GM23338 (cell line): Measurements from ENCODE around the gene INPP4B. TPM values are rescaled to one million over a fixed set of nuclear protein-coding genes. Genes with fewer than 3 reads are reported as not detected.

Experiments used
- ATAC-seq: fragments of 200-7000 bp; cut with Tn5 transposase; 3 replicates; pipeline ENCODE4 v1.9.1; 2020
- DNase-seq: peaks from one replicate; pipeline ENCODE4 v3.0.0-alpha.2; 2015; ENCODE audit warnings: low spot score
- H2AFZ ChIP-seq: fragments of 200-600 bp; sonication (generic); 2 replicates; pipeline ENCODE4 v1.8.0; 2016; ENCODE audit warnings: antibody characterized with exemption, mild to moderate bottlenecking, moderate library complexity
- H3F3A ChIP-seq: fragments of 200-600 bp; sonication (generic); replicated peaks from 2 replicates; pipeline ENCODE4 v1.8.0; 2017; ENCODE audit warnings: antibody characterized with exemption, mixed run types, low read depth
- H3K27ac ChIP-seq: fragments of 200-600 bp; sonication (generic); 2 replicates; pipeline ENCODE4 v1.6.1; 2016; ENCODE audit warnings: low read depth
- H3K27me3 ChIP-seq: fragments of 200-600 bp; sonication (generic); 2 replicates; pipeline ENCODE4 v1.8.0; 2016; ENCODE audit warnings: mild to moderate bottlenecking, mixed run types, moderate library complexity; ENCODE audit not compliant: insufficient read depth
- H3K36me3 ChIP-seq: fragments of 200-600 bp; sonication (generic); 2 replicates; pipeline ENCODE4 v1.8.0; 2016; ENCODE audit warnings: mild to moderate bottlenecking; ENCODE audit not compliant: insufficient read depth
- H3K4me1 ChIP-seq: fragments of 200-600 bp; sonication (generic); 2 replicates; pipeline ENCODE4 v1.8.0; 2016; ENCODE audit warnings: mild to moderate bottlenecking, moderate library complexity; ENCODE audit not compliant: insufficient read depth
- H3K4me2 ChIP-seq: fragments of 200-600 bp; sonication (generic); 2 replicates; pipeline ENCODE4 v1.7.1; 2017; ENCODE audit warnings: mixed run types
- H3K4me3 ChIP-seq: fragments of 200-600 bp; sonication (generic); 2 replicates; pipeline ENCODE4 v1.6.1; 2016; ENCODE audit warnings: mixed run types
- H3K79me2 ChIP-seq: fragments of 200-600 bp; sonication (generic); replicated peaks from 2 replicates; pipeline ENCODE4 v1.8.0; 2017; ENCODE audit warnings: mild to moderate bottlenecking; ENCODE audit not compliant: insufficient read depth
- H3K9me2 ChIP-seq: fragments of 200-600 bp; sonication (generic); 2 replicates; pipeline ENCODE4 v1.8.0; 2017; ENCODE audit not compliant: insufficient read depth
- H4K20me1 ChIP-seq: fragments of 200-600 bp; sonication (generic); replicated peaks from 2 replicates; pipeline ENCODE4 v1.8.0; 2017; ENCODE audit warnings: mild to moderate bottlenecking; ENCODE audit not compliant: insufficient read depth
- H3K27ac Mint-ChIP-seq: 2 replicates; pipeline ENCODE4 v1.8.0; 2020; ENCODE audit warnings: inconsistent platforms, mild to moderate bottlenecking, moderate library complexity, mixed read lengths
- H3K27me3 Mint-ChIP-seq: 3 replicates; pipeline ENCODE4 v1.8.0; 2022; ENCODE audit warnings: low read depth, mild to moderate bottlenecking, moderate library complexity, mixed read lengths, inconsistent platforms; ENCODE audit not compliant: insufficient read depth, poor library complexity
- H3K36me3 Mint-ChIP-seq: 3 replicates; pipeline ENCODE4 v1.8.0; 2021; ENCODE audit warnings: low read depth, mild to moderate bottlenecking, inconsistent platforms, moderate library complexity, mixed read lengths
- H3K4me1 Mint-ChIP-seq: 3 replicates; pipeline ENCODE4 v1.8.0; 2020; ENCODE audit warnings: mild to moderate bottlenecking, inconsistent platforms, mixed read lengths
- H3K4me3 Mint-ChIP-seq: 3 replicates; pipeline ENCODE4 v1.8.0; 2021; ENCODE audit warnings: moderate library complexity, mild to moderate bottlenecking, inconsistent platforms, mixed read lengths
- H3K9me3 Mint-ChIP-seq: 3 replicates; pipeline ENCODE4 v1.8.0; 2020; ENCODE audit warnings: moderate library complexity, mild to moderate bottlenecking, inconsistent platforms, mixed read lengths
- EZH2 ChIP-seq: fragments of 200-600 bp; sonication (generic); IDR thresholded peaks from one replicate; pipeline ENCODE4 v1.8.0; 2017; ENCODE audit warnings: antibody characterized with exemption, mild to moderate bottlenecking, low read depth; ENCODE audit not compliant: unreplicated experiment
- EZH2phosphoT487 ChIP-seq: fragments of 200-600 bp; sonication (generic); IDR thresholded peaks from one replicate; pipeline ENCODE4 v1.8.1; 2018; ENCODE audit warnings: antibody characterized with exemption; ENCODE audit not compliant: unreplicated experiment
- JUNB ChIP-seq: IDR thresholded peaks from one replicate; pipeline ENCODE4 v1.6.1; 2016; ENCODE audit warnings: antibody characterized with exemption; ENCODE audit not compliant: unreplicated experiment
- POLR2AphosphoS5 ChIP-seq: IDR thresholded peaks from 2 replicates; pipeline ENCODE4 v1.6.1; 2016; ENCODE audit warnings: antibody characterized with exemption, low read depth
- REST ChIP-seq: IDR thresholded peaks from one replicate; pipeline ENCODE4 v1.6.1; 2018; ENCODE audit warnings: antibody characterized with exemption; ENCODE audit not compliant: unreplicated experiment
- STAT1 ChIP-seq: IDR thresholded peaks from one replicate; pipeline ENCODE4 v1.6.1; 2016; ENCODE audit warnings: antibody characterized with exemption; ENCODE audit not compliant: unreplicated experiment
- ZNF114 ChIP-seq: fragments of 250-450 bp; sonication (Bioruptor Pico); IDR thresholded peaks from 2 replicates; pipeline ENCODE4 v1.5.0; 2020; ENCODE audit warnings: mild to moderate bottlenecking, moderate library complexity
- ZNF462 ChIP-seq: fragments of 250-450 bp; sonication (Bioruptor Pico); IDR thresholded peaks from 2 replicates; pipeline ENCODE4 v1.5.0; 2020; ENCODE audit warnings: mild to moderate bottlenecking, moderate library complexity
- polyA plus RNA-seq: library from polyadenylated mRNA; unstranded; fragments of >200 nt; fragmentation: Nextera tagmentation; extraction: Ambion mirVana; gene quantifications from 2 replicates; pipeline ENCODE4 v1.2.1, GENCODE V29; 2016
- total RNA-seq: library from RNA; depleted of rRNA; stranded (reverse); fragments of >200 nt; shearing (Covaris generic); gene quantifications from 2 replicates; pipeline ENCODE4 v1.2.3, GENCODE V29; 2014

Gene INPP4B
- total and polyA plus RNA-seq, 2 experiments from 2014 or later, result 0.11 to 0.14 TPM

- Histone ChIP-seq H3K4me1 (no peaks in the 10 kb centered on the region), H3K27me3 (no peaks in the 10 kb centered on the region), H3K4me3 (no peak overlapping the region), H3F3A (no peaks in the 10 kb centered on the region), H3K27ac (no peak overlapping the region), H3K4me2 (no peak overlapping the region), H3K36me3 (no peaks in the 10 kb centered on the region), H2AFZ (no peak overlapping the region), H3K79me2 (no peaks in the 10 kb centered on the region), H4K20me1 (no peaks in the 10 kb centered on the region), H3K9me2 (no peaks in the 10 kb centered on the region)
- peaks cover 3% of the 10 kb centered on the region for H3K27me3 Mint-ChIP-seq
- H3K27ac Mint-ChIP-seq, result no peak overlapping the region
- H3K36me3 Mint-ChIP-seq, result no peaks in the 10 kb centered on the region
- H3K4me1 Mint-ChIP-seq, result peaks cover 4% of the 10 kb centered on the region; the same call in 2 of the 3 replicates
- no peaks in the 10 kb centered on the region for H3K9me3 Mint-ChIP-seq
- DNase-seq, result no peak
- no peak for ATAC-seq
- TF ChIP-seq REST (no peak), STAT1 (no peak)
- H3K4me3 Mint-ChIP-seq, result no peak overlapping the region
These were observed 603.9 kb downstream of the INPP4B start for GRCh38 chr4:142242156-142242555.

GRCh38 chr4:142238589-142238988 is 607.5 kb downstream of the INPP4B start:
- Histone ChIP-seq H3K79me2 (no peaks in the 10 kb centered on the region), H3K27ac (no peak overlapping the region), H3K9me2 (no peaks in the 10 kb centered on the region), H2AFZ (no peak overlapping the region), H3K27me3 (no peaks in the 10 kb centered on the region), H3K4me3 (no peak overlapping the region), H3K4me2 (no peak overlapping the region), H3K36me3 (no peaks in the 10 kb centered on the region), H3K4me1 (no peaks in the 10 kb centered on the region), H3F3A (no peaks in the 10 kb centered on the region), H4K20me1 (no peaks in the 10 kb centered on the region)
- H3K27ac Mint-ChIP-seq, result no peak overlapping the region
- H3K9me3 Mint-ChIP-seq, result no peaks in the 10 kb centered on the region
- H3K4me3 Mint-ChIP-seq, result no peak overlapping the region
- TF ChIP-seq REST, result no peak
- no peak for TF ChIP-seq ZNF462 (CRISPR knock-in tag)
- no peak for TF ChIP-seq EZH2
- TF ChIP-seq POLR2AphosphoS5, result no peak
- TF ChIP-seq EZH2phosphoT487, result no peak
- TF ChIP-seq ZNF114, result no peak
- TF ChIP-seq JUNB, result no peak
- H3K4me1 Mint-ChIP-seq, result peaks cover 4% of the 10 kb centered on the region; the same call in 2 of the 3 replicates
- H3K36me3 Mint-ChIP-seq, result no peaks in the 10 kb centered on the region
- no peak for DNase-seq
- H3K27me3 Mint-ChIP-seq, result no peaks in the 10 kb centered on the region
- no peak for ATAC-seq
